ENCODE data around the gene VAPA.
"Not testable (repeated sequence)": the region's sequence is repeated elsewhere in the genome, so short reads cannot be mapped to it uniquely, and the experiment has no call there.

Gene VAPA

GRCh38 chr18:9886005-9886348 lies 27.8 kb upstream of the VAPA start:
- no peak for DNase-seq

- DNase-seq, result no peak
Observed at GRCh38 chr18:9887992-9888391, 25.8 kb upstream of the VAPA start.

- no peak for DNase-seq
Observed at GRCh38 chr18:9890196-9890595, 23.6 kb upstream of the VAPA start.

GRCh38 chr18:9890957-9891356 lies 22.9 kb upstream of the VAPA start:
- DNase-seq, result no peak

- DNase-seq, result not testable (repeated sequence)
Observed at GRCh38 chr18:9891515-9891914, 22.3 kb upstream of the VAPA start.

GRCh38 chr18:9894454-9895068 lies 19.3 kb upstream of the VAPA start:
- DNase-seq, result no peak

GRCh38 chr18:9897129-9897528 lies 16.7 kb upstream of the VAPA start:
- no peak for DNase-seq

- not testable (repeated sequence) for DNase-seq
Observed at GRCh38 chr18:9897787-9898291, 16.0 kb upstream of the VAPA start.

- peak; percentile 53 to 86 (median 72) for DNase-seq
Observed at GRCh38 chr18:9898792-9899549, 14.8 kb upstream of the VAPA start.

GRCh38 chr18:9899550-9899930 lies 14.3 kb upstream of the VAPA start:
- not testable (repeated sequence) for DNase-seq

GRCh38 chr18:9900699-9901098 lies 13.1 kb upstream of the VAPA start:
- no peak for DNase-seq

GRCh38 chr18:9901377-9901776 lies 12.4 kb upstream of the VAPA start:
- peak in 3 of 4 experiments; percentile 36 to 48 (median 42) for DNase-seq

- not testable (repeated sequence) for DNase-seq
Observed at GRCh38 chr18:9902264-9902663, 11.6 kb upstream of the VAPA start.

GRCh38 chr18:9902832-9903231 lies 11.0 kb upstream of the VAPA start:
- DNase-seq, result no peak

- DNase-seq, result peak in 2 of 4 experiments; percentile 35 to 52
Observed at GRCh38 chr18:9905401-9905922, 8.4 kb upstream of the VAPA start.

GRCh38 chr18:9906481-9906880 lies 7.3 kb upstream of the VAPA start:
- peak; percentile 15 to 56 (median 51) for DNase-seq

- peak in 1 of 4 experiments; percentile 34 for DNase-seq
Observed at GRCh38 chr18:9907867-9908266, 5.9 kb upstream of the VAPA start.

GRCh38 chr18:9910071-9910470 lies 3.7 kb upstream of the VAPA start:
- DNase-seq, result no peak

GRCh38 chr18:9910661-9911060 lies 3.2 kb upstream of the VAPA start:
- DNase-seq, result peak; percentile 73 to 94 (median 84)

GRCh38 chr18:9911226-9911625 lies 2.6 kb upstream of the VAPA start:
- DNase-seq, result no peak

GRCh38 chr18:9912285-9912684 lies 1.5 kb upstream of the VAPA start:
- not testable (repeated sequence) for DNase-seq

- DNase-seq, result no peak
Observed at GRCh38 chr18:9913151-9913525, 678 bp upstream of the VAPA start.

GRCh38 chr18:9914334-9914583 lies 443 bp downstream of the VAPA start:
- no peak for DNase-seq

GRCh38 chr18:9914584-9915290 lies 921 bp downstream of the VAPA start:
- DNase-seq, result peak; percentile 80 to 90 (median 88)

Data from suppressor macrophage (primary cell).